Spleen (tissue), 11 donors: ENCODE data around the gene TMEM219. TPM values are rescaled to one million over a fixed set of nuclear protein-coding genes. Genes with fewer than 3 reads are reported as not detected.
A peak's percentile ranks its signal among the peaks of the same experiment; 100 is the strongest.

Experiments used
- DNase-seq: peaks from one replicate; pipeline ENCODE4 v3.0.0-alpha.2; 2020
- H3K27ac ChIP-seq, 8 donors: fragments of 200-600 bp; sonication (generic) in 7 of 8; 1 replicate in 4 of 8; 2 replicates in 4 of 8; pipeline versions ENCODE4 v1.5.0 to v1.8.0; 2016 to 2021; ENCODE audit warnings: inconsistent platforms in 4 of 8, mild to moderate bottlenecking in 4 of 8, moderate library complexity in 1 of 8
- H3K27me3 ChIP-seq, 7 donors: fragments of 200-600 bp; sonication (generic) in 6 of 7; replicated peaks in 1 of 7; 1 replicate in 4 of 7; 2 replicates in 3 of 7; pipeline versions ENCODE4 v1.5.0 to v1.8.0; 2016 to 2021; ENCODE audit warnings: inconsistent platforms in 3 of 7, mild to moderate bottlenecking in 1 of 7
- H3K36me3 ChIP-seq, 6 donors: fragments of 200-600 bp; sonication (generic) in 5 of 6; 1 replicate in 4 of 6; 2 replicates in 2 of 6; pipeline versions ENCODE4 v1.5.0 to v1.8.0; 2016 to 2021; ENCODE audit warnings: inconsistent platforms in 2 of 6
- H3K4me1 ChIP-seq, 6 donors: fragments of 200-600 bp; sonication (generic) in 5 of 6; 1 replicate in 3 of 6; 2 replicates in 3 of 6; pipeline versions ENCODE4 v1.5.0 to v1.8.0; 2016 to 2021; ENCODE audit warnings: inconsistent platforms in 3 of 6
- H3K4me3 ChIP-seq, 8 donors: fragments of 200-600 bp; sonication (generic) in 7 of 8; 1 replicate in 4 of 8; 2 replicates in 4 of 8; pipeline versions ENCODE4 v1.5.0 to v1.8.0; 2016 to 2021; ENCODE audit warnings: inconsistent platforms in 4 of 8, mild to moderate bottlenecking in 4 of 8, moderate library complexity in 2 of 8
- H3K9me3 ChIP-seq, 8 donors: fragments of 200-600 bp; sonication (generic) in 7 of 8; 1 replicate in 4 of 8; 2 replicates in 4 of 8; pipeline versions ENCODE4 v1.5.0 to v1.8.0; 2016 to 2021; ENCODE audit warnings: inconsistent platforms in 4 of 8
- CTCF ChIP-seq, 11 experiments: fragments of 200-600 bp in 7 of 11; fragments of 450-650 bp in 4 of 11; sonication (generic) in 4 of 11; IDR thresholded peaks in 8 of 11; conservative IDR thresholded peaks in 3 of 11; 1 replicate in 7 of 11; 2 replicates in 4 of 11; pipeline versions ENCODE4 v1.4.0 to v1.8.0; 2016 to 2021; ENCODE audit warnings: antibody characterized with exemption in 11 of 11, inconsistent platforms in 4 of 11, mild to moderate bottlenecking in 1 of 11
- POLR2A ChIP-seq, 3 donors: fragments of 450-650 bp; IDR thresholded peaks; one replicate each; pipeline ENCODE4 v1.5.1; 2017; ENCODE audit warnings: antibody characterized with exemption in 3 of 3, mild to moderate bottlenecking in 1 of 3
- POLR2AphosphoS5 ChIP-seq, 3 donors: sonication (generic); formaldehyde crosslinking; IDR thresholded peaks; one replicate each; pipeline ENCODE4 v1.5.1; 2017; ENCODE audit warnings: antibody characterized with exemption in 3 of 3
- WGBS, 5 donors: extraction: QIAGEN DNeasy Blood & Tissue Kit in 3 of 5; methylation state at CpG; one replicate each; pipeline versions ENCODE4 v1.1.5 to v1.1.7; 2013 to 2018; 5-methylcytosine and 5-hydroxymethylcytosine counted together
- intact Hi-C: fragments of 100-400 bp; cut with DNase I; formaldehyde crosslinking; loops from one replicate; pipeline ENCODE4 v1.15.0; 2023; ENCODE audit warnings: low total_unique reads
- polyA plus RNA-seq, 3 donors: library from polyadenylated mRNA; stranded (reverse); fragments of 200-250 nt; gene quantifications; one replicate each; pipeline ENCODE4 v1.2.1, GENCODE V29; 2013
- total RNA-seq, 7 donors: library from RNA; depleted of rRNA in 3 of 7; stranded (reverse); fragments of >200 nt in 3 of 7; fragmentation: NEBNext Ultra II Directional in 4 of 7; extraction: Animal tissue kit (Norgen Biotek cat#: 25700) in 4 of 7; gene quantifications; one replicate each; pipeline versions ENCODE4 v1.1.0 to v1.2.1, GENCODE V29; 2016 to 2021
- donor health status: healthy with polysubstance abuse.
- donor health status: DM: no; HTN: no; CAD: no; lungs with moderate emphysema.
- donor health status: DM: no; HTN: no; CAD: no.
- donor health status: Bipolar disorder and iron deficiency.
- donor health status: healthy.
- donor health status: DM: no; HTN: no; CAD: no.
- donor health status: DM: yes; HTN: yes; CAD: no.

The TMEM219 gene
- total and polyA plus RNA-seq, 10 donors = 89.3 to 191 (median 122) TPM

- Histone ChIP-seq H3K4me1 (peaks cover 18 to 46% (median 33%) of the 10 kb centered on the region in 6 donors), H3K27ac (peak overlapping the region in 2 of 8 donors; percentile 95), H3K4me3 (no peak overlapping the region), H3K36me3 (peaks cover 4 to 68% (median 52%) of the 10 kb centered on the region in 6 donors), H3K9me3 (no peaks in the 10 kb centered on the region), H3K27me3 (no peaks in the 10 kb centered on the region)
- 85 to 95% (median 90%) methylated on average over 17 to 25 of the region's 25 CpGs for WGBS, 5 donors
- intact Hi-C loops = no loop called here
- DNase-seq = peak; percentile 76
- peak in 2 of 3 donors; percentile 45 to 73 for TF ChIP-seq POLR2AphosphoS5 (IDR thresholded peaks at IDR 0.05)
- no peak for TF ChIP-seq POLR2A (IDR thresholded peaks at IDR 0.05)
Measured at GRCh38 chr16:29993191-29993902, 31.5 kb downstream of the TMEM219 start.

GRCh38 chr16:29993903-29994599, 32.2 kb downstream of the TMEM219 start:
- DNase-seq = no peak
- peak overlapping the region in 6 of 8 donors; percentile 87 to 97 (median 95) for H3K27ac ChIP-seq
- peak overlapping the region in 4 of 8 donors; percentile 80 to 96 (median 91) for H3K4me3 ChIP-seq
- peaks cover 18 to 46% (median 33%) of the 10 kb centered on the region in 6 donors for H3K4me1 ChIP-seq
- H3K36me3 ChIP-seq = peaks cover 4 to 68% (median 45%) of the 10 kb centered on the region in 6 donors
- WGBS, 5 donors = 73 to 86% (median 80%) methylated on average over 9 of the region's 9 CpGs
- intact Hi-C loops = loop anchor here (2.0 kb wide), 1 partner anchor 19 kb away; no protein-coding TSS in a partner anchor
- H3K9me3 ChIP-seq = no peaks in the 10 kb centered on the region
- no peaks in the 10 kb centered on the region for H3K27me3 ChIP-seq
- no peak for TF ChIP-seq POLR2AphosphoS5 (IDR thresholded peaks at IDR 0.05)
- no peak for TF ChIP-seq CTCF (IDR thresholded peaks at IDR 0.05 in 8 of 11, conservative IDR thresholded peaks at IDR 0.05 in 3 of 11)
- no peak for TF ChIP-seq POLR2A (IDR thresholded peaks at IDR 0.05)

- intact Hi-C loops = loop anchor here (2.0 kb wide), 1 partner anchor 20 kb away; no protein-coding TSS in a partner anchor
- peak overlapping the region; percentile 57 to 99 (median 84) for H3K4me3 ChIP-seq
- peaks cover 18 to 46% (median 33%) of the 10 kb centered on the region in 6 donors for H3K4me1 ChIP-seq
- no peaks in the 10 kb centered on the region for H3K27me3 ChIP-seq
- H3K36me3 ChIP-seq = peaks cover 4 to 68% (median 38%) of the 10 kb centered on the region in 6 donors
- H3K9me3 ChIP-seq = no peaks in the 10 kb centered on the region
- TF ChIP-seq POLR2AphosphoS5 (IDR thresholded peaks at IDR 0.05) (no peak), CTCF (IDR thresholded peaks at IDR 0.05 in 8 of 11, conservative IDR thresholded peaks at IDR 0.05 in 3 of 11) (no peak), POLR2A (IDR thresholded peaks at IDR 0.05) (no peak)
- H3K27ac ChIP-seq = peak overlapping the region; percentile 78 to 97 (median 94)
- 11 to 18% (median 12%) methylated on average over 20 to 24 of the region's 24 CpGs for WGBS, 5 donors
- DNase-seq = peak; percentile 72
Measured at GRCh38 chr16:29994600-29995323, 32.9 kb downstream of the TMEM219 start.

- TF ChIP-seq CTCF (IDR thresholded peaks at IDR 0.05 in 8 of 11, conservative IDR thresholded peaks at IDR 0.05 in 3 of 11) = no peak
- peak in 1 of 3 donors; percentile 37 for TF ChIP-seq POLR2A (IDR thresholded peaks at IDR 0.05)
- TF ChIP-seq POLR2AphosphoS5 (IDR thresholded peaks at IDR 0.05) = peak; percentile 85 to 87 (median 85)
- peak within 1 kb of the TSS; percentile 78 to 97 (median 94) for H3K27ac ChIP-seq
- WGBS, 5 donors = 0 to 1% (median 0%) methylated on average over 41 to 53 of the region's 53 CpGs
Measured at GRCh38 chr16:29995324-29995910, 33.5 kb downstream of the TMEM219 start, which contains the start of gene HIRIP3. Gene HIRIP3 (minus strand): TSS chr16:29995617. CDS start chr16:29995605, 12 bp downstream.

More at GRCh38 chr16:29995324-29995910, 33.5 kb downstream of the TMEM219 start, which contains the start of gene HIRIP3:
- Histone ChIP-seq H3K27me3 (no peaks in the 10 kb centered on the region), H3K9me3 (no peaks in the 10 kb centered on the region), H3K4me3 (peak within 1 kb of the TSS; percentile 57 to 99 (median 84)), H3K4me1 (peaks cover 18 to 46% (median 33%) of the 10 kb centered on the region in 6 donors), H3K36me3 (peaks cover 4 to 68% (median 33%) of the 10 kb centered on the region in 6 donors)
- peak; percentile 95 for DNase-seq
- intact Hi-C loops = loop anchor here (2.0 kb wide), 1 partner anchor 21 kb away; no protein-coding TSS in a partner anchor
